Activated gamma-delta T cell treated with anti-CD3 and anti-CD28 coated beads, Interleukin-2, amount 50 U/mL, for 16 hours (primary cell): Measurements from ENCODE around the gene GALNS.
"Not testable (repeated sequence)": the region's sequence is repeated elsewhere in the genome, so short reads cannot be mapped to it uniquely, and the experiment has no call there.

Source experiments
- DNase-seq: peaks from one replicate; pipeline ENCODE4 v3.0.0-alpha.2; 2020; ENCODE audit warnings: low read depth

Gene GALNS

DNA sequence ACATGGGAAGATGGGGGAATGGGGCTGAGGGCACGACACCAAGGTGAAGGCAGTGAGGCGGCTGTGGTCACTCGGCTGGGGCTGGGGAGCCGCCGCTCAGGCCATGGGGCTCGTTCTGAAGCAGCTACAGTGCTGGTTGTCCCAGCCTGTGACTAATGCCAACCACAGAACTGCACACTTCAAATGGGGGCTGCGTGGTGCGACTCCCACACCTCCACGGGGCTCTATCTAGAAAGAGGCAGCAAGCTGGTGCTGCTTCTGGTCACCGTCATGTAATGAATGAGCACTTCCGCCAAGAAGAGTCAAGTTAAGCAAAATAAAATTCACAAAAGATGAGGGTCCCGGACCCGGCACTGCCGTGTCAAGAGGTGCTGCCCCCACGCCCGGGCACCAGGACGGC, 20.0 kb downstream of the GALNS start:
- no peak for DNase-seq

GRCh38 chr16:88835818-88836217, 20.9 kb downstream of the GALNS start:
- DNase-seq = no peak

- no peak for DNase-seq
Measured at GRCh38 chr16:88835383-88835782, 21.4 kb downstream of the GALNS start.

- no peak for DNase-seq
Measured at GRCh38 chr16:88834670-88835069, 22.1 kb downstream of the GALNS start.

GRCh38 chr16:88833086-88833485, 23.7 kb downstream of the GALNS start:
- no peak for DNase-seq

GRCh38 chr16:88831838-88832237, 24.9 kb downstream of the GALNS start:
- no peak for DNase-seq

- no peak for DNase-seq
Measured at GRCh38 chr16:88830783-88831182, 26.0 kb downstream of the GALNS start.

- DNase-seq = no peak
Measured at GRCh38 chr16:88830258-88830657, 26.5 kb downstream of the GALNS start.

GRCh38 chr16:88828711-88829110, 28.0 kb downstream of the GALNS start:
- DNase-seq = no peak

GRCh38 chr16:88827727-88828126, 29.0 kb downstream of the GALNS start:
- no peak for DNase-seq

DNA sequence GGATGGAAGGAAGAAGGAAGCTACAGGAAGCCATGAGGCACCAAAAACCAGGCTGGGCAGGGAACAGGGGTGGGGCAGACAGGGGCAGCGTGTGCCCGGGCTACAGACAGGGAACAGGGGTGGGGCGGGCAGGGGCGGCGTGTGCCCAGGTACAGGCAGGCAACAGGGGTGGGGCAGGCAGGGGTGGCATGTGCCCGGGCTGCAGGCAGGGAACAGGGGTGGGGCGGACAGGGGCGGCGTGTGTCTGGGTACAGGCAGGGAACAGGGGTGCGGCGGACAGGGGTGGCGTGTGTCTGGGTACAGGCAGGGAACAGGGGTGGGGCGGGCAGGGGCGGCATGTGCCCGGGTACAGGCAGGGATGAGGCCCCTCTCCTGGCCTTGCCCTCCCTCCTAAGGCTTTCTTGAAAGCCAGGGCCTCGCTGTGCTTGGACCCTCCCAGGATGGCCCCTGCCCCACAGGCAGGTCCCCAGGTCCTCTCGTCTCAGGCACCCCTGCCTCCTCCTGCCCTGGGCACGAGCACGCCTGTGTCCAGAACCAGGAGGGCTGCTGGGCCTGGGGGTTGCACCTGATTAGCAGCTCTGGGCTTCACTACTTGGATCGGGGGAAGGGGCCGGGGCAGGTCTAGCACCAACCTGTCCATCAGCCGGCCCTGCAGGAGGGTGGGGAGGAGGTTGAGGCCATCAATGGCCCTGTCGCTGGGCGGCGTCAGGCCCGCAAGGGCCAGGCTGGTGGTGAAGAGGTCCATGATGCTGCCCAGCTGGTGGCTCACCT, 30.5 kb downstream of the GALNS start:
- DNase-seq = no peak

GRCh38 chr16:88825146-88825545, 31.6 kb downstream of the GALNS start:
- DNase-seq = no peak

- DNase-seq = no peak
Measured at GRCh38 chr16:88824256-88825077, 32.3 kb downstream of the GALNS start.

DNA sequence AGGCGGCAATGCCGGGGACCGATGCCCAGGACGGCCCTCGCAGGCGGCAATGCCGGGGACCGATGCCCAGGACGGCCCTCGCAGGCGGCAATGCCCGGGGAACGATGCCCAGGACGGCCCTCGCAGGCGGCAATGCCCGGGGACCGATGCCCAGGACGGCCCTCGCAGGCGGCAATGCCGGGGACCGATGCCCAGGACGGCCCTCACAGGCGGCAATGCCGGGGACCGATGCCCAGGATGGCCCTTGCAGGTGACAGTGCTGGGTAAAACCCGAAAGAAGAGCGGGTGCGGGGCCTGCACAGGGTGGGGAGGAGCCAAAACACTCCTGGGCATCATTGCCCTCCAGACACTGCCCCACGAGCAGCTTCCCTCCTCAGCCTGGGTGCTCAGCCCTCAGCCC, 33.1 kb downstream of the GALNS start:
- DNase-seq = not testable (repeated sequence)

- DNase-seq = no peak
Measured at GRCh38 chr16:88822281-88823040, 34.3 kb downstream of the GALNS start.

DNA sequence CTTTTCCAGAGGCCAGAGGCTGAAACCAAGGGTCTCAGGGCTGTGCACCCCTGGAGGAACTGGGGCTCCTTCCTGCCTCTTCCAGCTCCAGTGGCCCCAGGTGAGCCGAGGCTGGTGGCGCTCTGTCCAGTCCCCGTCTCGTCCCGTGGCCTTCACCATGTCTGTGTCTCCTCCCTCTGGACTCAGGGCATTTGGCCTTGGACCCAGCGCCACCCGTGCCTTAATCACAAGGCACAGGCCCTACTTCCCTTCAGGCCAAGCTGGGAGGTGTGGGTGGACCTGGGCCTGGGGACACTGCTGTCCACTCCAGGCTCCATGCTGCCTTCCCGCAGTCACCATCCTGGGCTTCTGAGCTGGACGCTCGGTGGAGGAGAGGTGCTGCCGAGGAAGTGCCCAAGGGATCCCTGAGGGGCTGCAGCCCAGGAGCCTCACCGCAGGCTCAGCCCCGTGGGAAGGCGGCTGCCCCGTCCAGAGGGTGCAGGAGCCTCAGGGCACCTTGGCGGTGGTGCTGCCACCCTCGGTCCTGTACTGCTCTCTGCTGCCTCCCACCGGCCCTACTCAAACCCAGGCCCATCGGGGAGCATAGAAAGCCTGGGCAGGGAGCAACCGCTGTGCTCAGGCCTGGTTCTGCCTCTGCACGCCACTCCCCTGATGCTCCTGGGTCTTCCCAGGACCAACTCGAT, 35.4 kb downstream of the GALNS start:
- DNase-seq = no peak

GRCh38 chr16:88820385-88821025, 36.2 kb downstream of the GALNS start:
- no peak for DNase-seq

DNA sequence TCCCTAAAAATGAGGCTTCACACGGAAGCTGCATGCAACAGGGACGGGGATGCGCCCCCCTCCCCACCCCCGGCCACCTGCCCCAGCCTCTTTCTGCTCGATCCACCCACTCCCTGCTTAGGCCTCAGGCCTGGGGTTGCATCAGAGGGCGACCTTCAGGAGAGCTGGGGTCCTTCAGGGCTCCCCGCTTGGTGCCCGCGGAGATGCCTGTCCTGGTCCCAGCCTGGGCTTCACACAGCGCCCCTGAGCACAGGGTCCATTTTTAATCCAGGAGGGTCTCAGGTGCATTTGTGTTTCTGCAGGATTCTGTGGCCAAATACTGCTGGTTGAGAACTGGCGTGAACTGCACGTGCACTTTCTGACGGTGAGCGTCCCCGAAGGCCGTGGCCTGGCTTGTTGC, 37.6 kb downstream of the GALNS start:
- DNase-seq = no peak

DNA sequence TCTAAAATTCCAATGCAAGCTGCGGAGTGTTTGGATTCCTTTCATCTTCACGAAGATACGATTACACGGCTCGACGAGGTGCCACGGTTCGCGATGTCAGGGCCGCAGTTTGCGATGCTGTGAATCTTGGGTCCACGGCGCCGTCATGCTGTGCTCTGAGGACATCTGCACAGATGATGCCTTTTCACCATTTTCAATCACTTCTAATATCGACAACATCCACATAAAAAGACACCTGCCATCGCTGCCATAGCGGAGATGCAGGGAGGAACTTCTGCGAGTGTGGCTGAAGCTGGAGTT, 38.2 kb downstream of the GALNS start:
- no peak for DNase-seq

- no peak for DNase-seq
Measured at GRCh38 chr16:88817785-88818574, 38.8 kb downstream of the GALNS start.
